Measurements from ENCODE around the gene ZDHHC11.
"Not testable (repeated sequence)": the region's sequence is repeated elsewhere in the genome, so short reads cannot be mapped to it uniquely, and the experiment has no call there.

Gene ZDHHC11

DNA sequence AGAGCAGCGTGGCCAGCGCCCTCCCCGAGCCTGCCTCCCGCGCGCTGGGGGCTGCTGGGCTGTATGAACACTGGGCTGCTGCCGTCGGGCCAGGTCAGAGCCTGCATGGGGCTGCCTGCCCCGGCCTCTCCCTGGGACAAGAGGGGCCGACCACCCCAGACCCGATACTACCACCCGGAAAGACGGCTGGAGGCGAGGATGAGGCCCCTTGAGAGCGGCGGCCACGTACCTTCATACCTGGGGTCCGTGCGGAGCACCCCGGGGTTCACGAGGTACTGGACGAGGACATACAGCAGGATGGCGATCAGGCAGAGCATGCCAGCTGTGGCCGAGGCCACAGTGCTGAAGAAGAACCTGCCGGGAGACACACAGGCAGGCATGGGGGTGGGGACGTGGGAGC lies 7.4 kb downstream of the ZDHHC11 start:
- H3K4me1 ChIP-seq (ENCODE audit: control insufficient read depth, low read depth, low read length); H3K27ac ChIP-seq (ENCODE audit: low read depth, low read length); H3K4me3 ChIP-seq (ENCODE audit: low read length); H3K79me2 ChIP-seq (ENCODE audit: control insufficient read depth, insufficient read depth, low read length); H3K18ac ChIP-seq (ENCODE audit: low read length); H3K23ac ChIP-seq (ENCODE audit: low read length); DNase-seq; H3K27me3 ChIP-seq (ENCODE audit: insufficient read depth, low read length, poor library complexity); H4K8ac ChIP-seq (ENCODE audit: low read depth, low read length); H2AK5ac ChIP-seq (ENCODE audit: low read length); H3K4ac ChIP-seq (ENCODE audit: low read depth, low read length); H3K36me3 ChIP-seq (ENCODE audit: control insufficient read depth, insufficient read depth, low read length); H3K56ac ChIP-seq (ENCODE audit: low read length); H3K79me1 ChIP-seq (ENCODE audit: low read length); H2BK5ac ChIP-seq (ENCODE audit: low read length); H3K9ac ChIP-seq (ENCODE audit: low read length); H2BK120ac ChIP-seq (ENCODE audit: low read depth, low read length); H4K5ac ChIP-seq (ENCODE audit: low read length); H3K4me2 ChIP-seq (ENCODE audit: low read length); H2BK15ac ChIP-seq (replicated peaks; ENCODE audit: low read depth): not testable (repeated sequence)
- WGBS (ENCODE audit: extremely low coverage, insufficient coverage, low lambda C conversion rate): no CpG with 5 or more reads among the region's 26 CpGs

DNA sequence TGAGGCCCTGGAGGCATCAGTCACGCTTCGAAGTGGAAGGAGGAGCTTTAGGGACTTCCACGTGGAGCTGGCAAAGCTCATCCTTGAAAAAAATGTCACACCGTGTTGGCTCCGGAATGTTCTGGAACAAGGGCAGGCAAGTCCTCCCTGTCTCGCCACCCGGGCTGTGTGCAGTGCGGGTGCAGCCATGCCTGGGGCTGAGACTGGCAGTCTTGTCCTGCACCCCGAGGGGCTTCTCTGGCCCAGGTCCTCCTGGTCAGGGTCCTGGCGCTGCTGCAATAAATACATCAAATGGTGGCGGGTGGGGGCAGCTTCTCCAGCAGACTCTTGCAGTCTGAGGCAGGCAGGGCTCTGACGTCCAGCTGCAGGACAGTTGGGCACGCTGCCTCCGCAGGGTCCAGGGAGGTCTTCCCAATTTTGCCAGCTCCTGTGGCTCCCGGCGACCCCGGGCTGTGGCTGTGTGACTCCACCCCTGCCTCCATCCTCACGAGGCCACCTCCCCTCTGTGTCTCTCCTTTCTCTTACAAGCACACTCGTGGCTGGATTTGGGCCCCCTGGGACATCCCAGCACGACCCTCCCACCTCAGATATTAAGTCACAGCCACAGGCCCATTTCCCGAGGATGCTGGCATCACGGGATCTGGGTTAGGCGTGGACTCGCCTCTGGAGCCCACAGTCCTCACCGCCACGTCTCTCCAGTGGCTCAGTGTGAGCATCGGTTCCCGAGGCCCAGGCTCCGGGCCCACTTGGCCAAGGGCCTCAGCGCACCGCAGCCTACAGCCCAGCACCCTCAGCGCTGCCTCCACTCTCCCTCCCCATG lies 8.2 kb downstream of the ZDHHC11 start:
- not testable (repeated sequence) for H2BK5ac ChIP-seq (ENCODE audit: low read length); H3K4ac ChIP-seq (ENCODE audit: low read depth, low read length); H3K23ac ChIP-seq (ENCODE audit: low read length); H3K27me3 ChIP-seq (ENCODE audit: insufficient read depth, low read length, poor library complexity); H3K18ac ChIP-seq (ENCODE audit: low read length); H3K79me1 ChIP-seq (ENCODE audit: low read length); H3K79me2 ChIP-seq (ENCODE audit: control insufficient read depth, insufficient read depth, low read length); H3K9ac ChIP-seq (ENCODE audit: low read length); H2BK120ac ChIP-seq (ENCODE audit: low read depth, low read length); H3K4me1 ChIP-seq (ENCODE audit: control insufficient read depth, low read depth, low read length); H3K27ac ChIP-seq (ENCODE audit: low read depth, low read length); H2AK5ac ChIP-seq (ENCODE audit: low read length); H3K36me3 ChIP-seq (ENCODE audit: control insufficient read depth, insufficient read depth, low read length); H3K56ac ChIP-seq (ENCODE audit: low read length); H3K4me2 ChIP-seq (ENCODE audit: low read length); H3K4me3 ChIP-seq (ENCODE audit: low read length); DNase-seq; H2BK15ac ChIP-seq (replicated peaks; ENCODE audit: low read depth); H4K5ac ChIP-seq (ENCODE audit: low read length); H4K8ac ChIP-seq (ENCODE audit: low read depth, low read length)
- WGBS (ENCODE audit: extremely low coverage, insufficient coverage, low lambda C conversion rate): no CpG with 5 or more reads among the region's 32 CpGs

DNA sequence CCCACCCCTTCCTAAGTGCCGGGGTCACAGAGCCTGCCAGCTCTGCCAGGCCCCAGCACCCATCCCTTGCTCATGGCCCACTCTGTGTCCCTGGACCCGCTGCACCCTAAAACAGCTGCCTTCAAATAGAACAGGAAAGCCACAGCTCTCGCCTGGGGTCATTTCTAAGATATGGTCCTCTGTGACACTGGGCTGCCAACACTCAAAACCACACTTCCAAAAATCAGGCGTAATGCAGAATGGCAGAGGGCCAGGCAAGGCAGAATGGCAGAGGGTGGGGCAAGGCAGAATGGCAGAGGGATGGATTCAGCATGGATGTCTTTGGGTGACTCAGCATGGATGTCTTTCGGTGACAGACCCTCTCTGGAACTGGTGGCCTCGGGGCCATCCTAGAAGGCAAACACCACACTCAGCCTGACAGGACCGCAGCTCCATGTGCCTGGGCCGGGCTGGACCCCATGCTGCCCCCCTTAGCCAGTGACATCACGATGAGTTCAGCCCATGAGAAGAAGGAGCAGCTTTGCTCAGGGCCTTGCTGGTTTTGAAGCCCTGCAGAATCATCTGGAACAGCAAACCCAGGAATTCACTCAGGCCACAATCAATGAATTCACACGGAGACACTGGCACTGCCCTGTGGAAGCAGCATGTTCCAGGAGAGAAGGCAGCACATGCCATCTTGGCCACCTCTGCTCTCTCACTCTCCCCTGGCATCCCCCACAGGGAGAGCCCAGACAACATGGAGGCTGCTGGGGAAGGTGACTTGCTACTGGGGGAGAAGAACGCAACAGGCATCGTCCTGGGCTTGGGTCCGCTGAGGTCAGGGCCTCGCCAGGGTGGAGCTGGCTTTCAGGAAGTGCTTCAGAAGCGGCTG lies 9.0 kb downstream of the ZDHHC11 start:
- not testable (repeated sequence) for H2BK5ac ChIP-seq (ENCODE audit: low read length); H3K4me1 ChIP-seq (ENCODE audit: control insufficient read depth, low read depth, low read length); H3K4ac ChIP-seq (ENCODE audit: low read depth, low read length); H4K8ac ChIP-seq (ENCODE audit: low read depth, low read length); H3K27me3 ChIP-seq (ENCODE audit: insufficient read depth, low read length, poor library complexity); H3K4me3 ChIP-seq (ENCODE audit: low read length); H2AK5ac ChIP-seq (ENCODE audit: low read length); H3K9ac ChIP-seq (ENCODE audit: low read length); H3K56ac ChIP-seq (ENCODE audit: low read length); H3K4me2 ChIP-seq (ENCODE audit: low read length); H3K27ac ChIP-seq (ENCODE audit: low read depth, low read length); H3K79me2 ChIP-seq (ENCODE audit: control insufficient read depth, insufficient read depth, low read length); H3K18ac ChIP-seq (ENCODE audit: low read length); H3K36me3 ChIP-seq (ENCODE audit: control insufficient read depth, insufficient read depth, low read length); H2BK15ac ChIP-seq (replicated peaks; ENCODE audit: low read depth); H3K79me1 ChIP-seq (ENCODE audit: low read length); DNase-seq; H2BK120ac ChIP-seq (ENCODE audit: low read depth, low read length); H3K23ac ChIP-seq (ENCODE audit: low read length); H4K5ac ChIP-seq (ENCODE audit: low read length)
- no CpG with 5 or more reads among the region's 15 CpGs for WGBS (ENCODE audit: extremely low coverage, insufficient coverage, low lambda C conversion rate)

DNA sequence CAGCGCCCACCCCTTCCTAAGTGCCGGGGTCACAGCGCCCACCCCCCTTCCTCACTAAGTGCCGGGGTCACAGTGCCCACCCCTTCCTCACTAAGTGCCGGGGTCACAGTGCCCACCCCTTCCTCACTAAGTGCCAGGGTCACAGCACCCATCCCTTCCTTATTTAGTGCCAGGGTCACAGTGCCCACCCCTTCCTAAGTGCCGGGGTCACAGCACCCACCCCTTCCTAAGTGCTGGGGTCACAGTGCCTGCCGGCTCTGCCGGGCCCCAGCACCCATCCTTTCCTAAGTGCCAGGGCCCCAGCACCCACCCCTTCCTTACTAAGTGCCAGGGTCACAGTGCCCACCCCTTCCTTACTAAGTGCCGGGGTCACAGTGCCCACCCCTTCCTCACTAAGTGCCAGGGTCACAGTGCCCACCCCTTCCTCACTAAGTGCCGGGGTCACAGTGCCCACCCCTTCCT lies 9.8 kb downstream of the ZDHHC11 start:
- H3K4me2 ChIP-seq (ENCODE audit: low read length); DNase-seq; H3K18ac ChIP-seq (ENCODE audit: low read length); H3K4ac ChIP-seq (ENCODE audit: low read depth, low read length); H3K27me3 ChIP-seq (ENCODE audit: insufficient read depth, low read length, poor library complexity); H3K79me2 ChIP-seq (ENCODE audit: control insufficient read depth, insufficient read depth, low read length); H3K4me1 ChIP-seq (ENCODE audit: control insufficient read depth, low read depth, low read length); H2BK5ac ChIP-seq (ENCODE audit: low read length); H3K36me3 ChIP-seq (ENCODE audit: control insufficient read depth, insufficient read depth, low read length); H3K27ac ChIP-seq (ENCODE audit: low read depth, low read length); H4K8ac ChIP-seq (ENCODE audit: low read depth, low read length); H3K9ac ChIP-seq (ENCODE audit: low read length); H2BK15ac ChIP-seq (replicated peaks; ENCODE audit: low read depth); H3K23ac ChIP-seq (ENCODE audit: low read length); H2AK5ac ChIP-seq (ENCODE audit: low read length); H3K79me1 ChIP-seq (ENCODE audit: low read length); H3K56ac ChIP-seq (ENCODE audit: low read length); H3K4me3 ChIP-seq (ENCODE audit: low read length); H2BK120ac ChIP-seq (ENCODE audit: low read depth, low read length); H4K5ac ChIP-seq (ENCODE audit: low read length): not testable (repeated sequence)
- WGBS (ENCODE audit: extremely low coverage, insufficient coverage, low lambda C conversion rate): no CpG with 5 or more reads among the region's 10 CpGs

DNA sequence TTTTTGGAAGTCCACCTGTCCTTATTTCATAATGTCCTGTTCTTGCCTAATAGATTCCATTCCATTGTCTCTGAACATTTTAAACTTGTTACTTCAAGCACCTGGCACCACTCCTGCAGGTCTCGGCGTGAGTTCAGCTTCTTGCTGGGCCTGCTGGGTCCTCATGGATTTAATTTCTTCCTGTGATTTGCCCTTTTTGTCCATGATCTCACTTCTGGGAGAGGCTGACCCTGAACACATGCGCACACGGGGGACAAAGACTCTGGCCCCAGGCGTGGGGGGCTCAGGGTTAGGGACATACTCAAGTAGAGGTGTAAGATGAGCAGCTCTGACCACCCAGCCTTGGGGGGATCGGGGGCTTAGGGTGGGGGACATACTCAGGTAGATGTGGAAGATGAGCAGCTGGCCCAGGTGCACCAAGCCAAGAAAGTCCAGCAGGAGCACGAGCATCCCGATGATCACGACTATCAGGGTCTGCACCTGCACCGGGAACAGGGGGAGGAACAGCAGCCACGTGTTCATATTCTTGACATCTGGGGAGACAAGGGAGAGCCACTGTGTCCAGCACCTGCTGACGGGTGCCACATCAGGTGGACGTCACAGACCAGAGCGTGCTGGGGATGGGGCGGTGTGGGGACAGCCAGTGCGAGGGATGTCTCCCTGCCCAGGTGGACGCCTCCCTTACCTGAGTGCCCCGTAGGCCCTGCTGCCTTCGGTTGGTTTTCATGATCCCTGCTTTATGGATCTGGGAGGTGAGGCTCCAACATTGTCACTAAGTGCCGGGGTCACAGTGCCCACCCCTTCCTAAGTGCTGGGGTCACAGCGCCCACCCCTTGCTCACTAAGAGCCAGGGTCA lies 10.4 kb downstream of the ZDHHC11 start:
- H3K23ac ChIP-seq (ENCODE audit: low read length); H3K4me3 ChIP-seq (ENCODE audit: low read length); H3K36me3 ChIP-seq (ENCODE audit: control insufficient read depth, insufficient read depth, low read length); H3K4me1 ChIP-seq (ENCODE audit: control insufficient read depth, low read depth, low read length); H3K27ac ChIP-seq (ENCODE audit: low read depth, low read length); H2BK15ac ChIP-seq (replicated peaks; ENCODE audit: low read depth); H4K5ac ChIP-seq (ENCODE audit: low read length); H3K79me1 ChIP-seq (ENCODE audit: low read length); H2AK5ac ChIP-seq (ENCODE audit: low read length); H3K4ac ChIP-seq (ENCODE audit: low read depth, low read length); DNase-seq; H3K9ac ChIP-seq (ENCODE audit: low read length); H3K27me3 ChIP-seq (ENCODE audit: insufficient read depth, low read length, poor library complexity); H3K56ac ChIP-seq (ENCODE audit: low read length); H3K4me2 ChIP-seq (ENCODE audit: low read length); H4K8ac ChIP-seq (ENCODE audit: low read depth, low read length); H2BK5ac ChIP-seq (ENCODE audit: low read length); H2BK120ac ChIP-seq (ENCODE audit: low read depth, low read length); H3K79me2 ChIP-seq (ENCODE audit: control insufficient read depth, insufficient read depth, low read length); H3K18ac ChIP-seq (ENCODE audit: low read length): not testable (repeated sequence)
- no CpG with 5 or more reads among the region's 21 CpGs for WGBS (ENCODE audit: extremely low coverage, insufficient coverage, low lambda C conversion rate)

Measured in mesendoderm (in vitro differentiated cells).